CD14-positive monocyte (primary cell): ENCODE measurements around the gene DALRD3. TPM values are rescaled to one million over a fixed set of nuclear protein-coding genes. Genes with fewer than 3 reads are reported as not detected.

ENCODE experiments used
- DNase-seq, 3 donors: peaks; one replicate each; pipeline ENCODE4 v3.0.0-alpha.2; 2011 to 2022
- H2AFZ ChIP-seq: 2 replicates; pipeline ENCODE4 v1.6.0; 2012; ENCODE audit warnings: mild to moderate bottlenecking, low read depth, low read length, inconsistent platforms; ENCODE audit not compliant: insufficient read depth, poor library complexity, severe bottlenecking
- H3K27ac ChIP-seq, 2 donors: 1 replicate in 1 of 2; 2 replicates in 1 of 2; pipeline ENCODE4 v1.5.1; 2012 to 2013; ENCODE audit warnings: low read length in 2 of 2, control low read depth in 1 of 2, inconsistent platforms in 1 of 2, low read depth in 1 of 2, mild to moderate bottlenecking in 1 of 2
- H3K27me3 ChIP-seq, 2 donors: one replicate each; pipeline versions ENCODE4 v1.6.0 to v1.6.1; 2011 to 2013; ENCODE audit warnings: low read length in 2 of 2; ENCODE audit not compliant: control insufficient read depth in 2 of 2, insufficient read depth in 2 of 2
- H3K36me3 ChIP-seq, 2 donors: replicated peaks in 1 of 2; 1 replicate in 1 of 2; 2 replicates in 1 of 2; pipeline versions ENCODE4 v1.5.1 to v1.6.1; 2012 to 2013; ENCODE audit warnings: low read length in 2 of 2, control low read depth in 1 of 2, inconsistent platforms in 1 of 2, mild to moderate bottlenecking in 1 of 2; ENCODE audit not compliant: insufficient read depth in 2 of 2, control insufficient read depth in 1 of 2
- H3K4me1 ChIP-seq, 2 donors: 1 replicate in 1 of 2; 2 replicates in 1 of 2; pipeline versions ENCODE4 v1.5.1 to v1.6.1; 2012 to 2013; ENCODE audit warnings: low read length in 2 of 2, control low read depth in 1 of 2, inconsistent platforms in 1 of 2, mild to moderate bottlenecking in 1 of 2, moderate library complexity in 1 of 2; ENCODE audit not compliant: insufficient read depth in 2 of 2, control insufficient read depth in 1 of 2
- H3K4me2 ChIP-seq: replicated peaks from 2 replicates; pipeline ENCODE3; 2012; ENCODE audit warnings: low read length, moderate library complexity, mild to moderate bottlenecking; ENCODE audit not compliant: poor library complexity, severe bottlenecking; ENCODE audit errors: extremely low read depth
- H3K4me3 ChIP-seq, 3 experiments: fragments of 200-600 bp in 1 of 3; sonication (generic) in 1 of 3; replicated peaks in 1 of 3; 1 replicate in 2 of 3; 2 replicates in 1 of 3; pipeline ENCODE4 v1.5.1; 2011 to 2013; ENCODE audit warnings: low read length in 3 of 3, mild to moderate bottlenecking in 3 of 3, control low read depth in 2 of 3, low read depth in 2 of 3, inconsistent platforms in 1 of 3, moderate library complexity in 1 of 3
- H3K79me2 ChIP-seq: 2 replicates; pipeline ENCODE4 v1.6.0; 2012; ENCODE audit warnings: mild to moderate bottlenecking, control low read depth, inconsistent platforms, low read length, moderate library complexity; ENCODE audit not compliant: insufficient read depth
- H3K9ac ChIP-seq: 2 replicates; pipeline ENCODE4 v1.6.0; 2017; ENCODE audit warnings: low read length, mild to moderate bottlenecking; ENCODE audit not compliant: insufficient read depth, poor library complexity, severe bottlenecking
- H3K9me3 ChIP-seq, 2 donors: replicated peaks in 1 of 2; 1 replicate in 1 of 2; 2 replicates in 1 of 2; pipeline versions ENCODE4 v1.5.1 to v1.6.1; 2012 to 2013; ENCODE audit warnings: low read length in 2 of 2, control low read depth in 1 of 2; ENCODE audit not compliant: control insufficient read depth in 1 of 2, insufficient read depth in 1 of 2
- H4K20me1 ChIP-seq: 2 replicates; pipeline ENCODE4 v1.6.0; 2012; ENCODE audit warnings: mild to moderate bottlenecking, low read length, control low read depth, moderate library complexity; ENCODE audit not compliant: insufficient read depth
- H3K27ac Mint-ChIP-seq, 7 donors: one replicate each; pipeline ENCODE4 v1.8.0; 2020; ENCODE audit warnings: mild to moderate bottlenecking in 7 of 7, mixed read lengths in 7 of 7, moderate library complexity in 6 of 7, inconsistent platforms in 2 of 7
- H3K27me3 Mint-ChIP-seq, 3 donors: one replicate each; pipeline ENCODE4 v1.8.0; 2021 to 2022; ENCODE audit warnings: low read depth in 3 of 3, mild to moderate bottlenecking in 3 of 3, mixed read lengths in 3 of 3, moderate library complexity in 3 of 3, inconsistent platforms in 1 of 3
- H3K36me3 Mint-ChIP-seq, 2 donors: one replicate each; pipeline ENCODE4 v1.8.0; 2020; ENCODE audit warnings: mixed read lengths in 2 of 2, inconsistent platforms in 1 of 2, mild to moderate bottlenecking in 1 of 2
- H3K4me1 Mint-ChIP-seq: one replicate; pipeline ENCODE4 v1.8.0; 2020; ENCODE audit warnings: mild to moderate bottlenecking, mixed read lengths
- H3K4me3 Mint-ChIP-seq, 2 donors: one replicate each; pipeline ENCODE4 v1.8.0; 2020; ENCODE audit warnings: mild to moderate bottlenecking in 2 of 2, mixed read lengths in 2 of 2, moderate library complexity in 1 of 2
- H3K9me3 Mint-ChIP-seq, 7 donors: one replicate each; pipeline ENCODE4 v1.8.0; 2020 to 2022; ENCODE audit warnings: mixed read lengths in 7 of 7, mild to moderate bottlenecking in 6 of 7, moderate library complexity in 6 of 7, inconsistent platforms in 2 of 7
- whole genome bisulfite sequencing: methylation state at CpG from one replicate; pipeline ENCODE4 v1.1.5; 2013; ENCODE audit warnings: missing lambda C conversion rate; ENCODE audit not compliant: insufficient coverage; 5-methylcytosine and 5-hydroxymethylcytosine counted together
- intact Hi-C, 2 donors: fragments of 100-400 bp; cut with micrococcal nuclease; formaldehyde crosslinking; loops; one replicate each; pipeline versions ENCODE4 v1.15.0 to v1.15.1; 2023
- polyA plus RNA-seq, 3 donors: library from polyadenylated mRNA; depleted of rRNA in 1 of 3; unstranded in 2 of 3; stranded (reverse) in 1 of 3; fragments of 300-500 nt in 2 of 3; fragments of >200 nt in 1 of 3; fragmentation: Illumina TruSeq in 2 of 3; gene quantifications; 1 replicate in 2 of 3; 2 replicates in 1 of 3; pipeline ENCODE4 v1.2.3, GENCODE V29; 2012 to 2021
- TF ChIP-seq, protein P1 (sequence below): fragments of 200-600 bp; IDR thresholded peaks from one replicate; pipeline ENCODE4 v1.8.0; 2022; ENCODE audit warnings: antibody characterized with exemption, mild to moderate bottlenecking

Gene DALRD3
- polyA plus RNA-seq, 3 donors: 15.0 to 42.1 (median 20.0) TPM

DNA sequence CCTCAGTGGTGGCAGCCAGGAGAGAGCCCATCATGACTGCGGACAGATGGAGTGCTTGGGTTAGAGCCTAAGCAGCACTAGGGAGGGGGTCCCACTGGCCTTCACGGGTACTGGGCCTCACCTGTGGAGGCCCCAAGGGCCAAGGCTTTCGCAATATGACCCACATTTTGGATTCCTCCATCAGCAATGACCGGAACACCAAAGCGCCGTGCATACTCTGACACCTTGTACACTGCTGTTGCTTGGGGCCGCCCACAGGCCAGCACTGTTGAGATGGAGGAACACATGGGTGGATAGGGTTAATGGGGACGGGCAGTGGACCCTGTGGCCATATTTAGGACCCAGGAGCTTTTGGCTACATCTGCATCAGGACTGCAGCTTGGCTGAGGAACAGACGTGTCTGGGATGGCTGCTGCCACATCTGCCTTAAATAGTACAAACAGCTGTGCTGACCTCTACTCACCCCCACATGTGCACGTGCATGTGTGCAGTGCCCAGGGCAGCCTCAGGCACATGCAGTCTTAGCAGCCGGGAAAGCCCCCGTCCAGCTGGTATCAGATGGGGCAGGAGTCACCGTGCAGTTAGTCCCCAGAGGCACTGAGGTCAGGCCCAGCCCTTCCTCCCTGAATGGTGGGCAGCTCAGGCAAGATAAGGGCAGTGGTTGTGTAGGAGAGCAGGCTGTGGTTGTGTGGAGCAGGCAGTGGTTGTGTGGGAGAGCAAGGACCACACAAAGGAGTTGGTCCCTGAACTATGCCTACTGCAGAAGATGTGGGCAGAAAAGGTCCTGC lies 6.8 kb upstream of the DALRD3 start:
- H3K36me3 Mint-ChIP-seq: peaks cover 36 to 37% of the 10 kb centered on the region in 2 donors
- peaks cover 31 to 39% of the 10 kb centered on the region in 2 donors for H3K4me1 ChIP-seq

DNA sequence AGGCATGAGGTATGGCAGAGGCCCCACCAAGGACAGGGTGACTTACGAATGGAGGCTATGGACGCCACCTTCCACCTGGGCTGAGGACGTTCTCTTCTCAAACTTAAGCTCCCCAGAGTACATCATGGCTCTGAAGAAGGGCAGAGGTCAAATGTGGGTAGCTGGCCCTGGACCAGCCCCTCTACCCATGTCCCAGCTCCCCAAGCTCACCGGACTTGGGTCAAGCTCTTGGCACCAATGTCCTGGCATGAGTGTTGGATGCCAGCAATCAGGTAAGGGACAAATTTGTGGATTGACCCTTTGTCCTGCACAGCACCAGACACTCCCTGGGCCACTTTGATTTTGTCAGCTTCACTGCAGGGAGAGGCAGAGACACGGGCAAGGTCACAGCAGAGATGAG lies 6.1 kb upstream of the DALRD3 start:
- H3K4me3 ChIP-seq: no peak overlapping the region
- Mint-ChIP-seq H3K4me1 (peaks cover 42% of the 10 kb centered on the region), H3K36me3 (peaks cover 33 to 34% of the 10 kb centered on the region in 2 donors), H3K4me3 (no peak overlapping the region), H3K27me3 (peaks cover 0 to 2% (median 0%) of the 10 kb centered on the region in 3 donors), H3K9me3 (no peaks in the 10 kb centered on the region), H3K27ac (peak overlapping the region in 2 of 7 donors; percentile 10 to 55)
- H3K27ac ChIP-seq: peak overlapping the region in 1 of 2 donors; percentile 49
- no peaks in the 10 kb centered on the region for H3K9me3 ChIP-seq
- H3K36me3 ChIP-seq: peaks cover 32 to 40% of the 10 kb centered on the region in 2 donors
- no peak overlapping the region for H3K9ac ChIP-seq
- H3K79me2 ChIP-seq: peaks cover 70% of the 10 kb centered on the region
- H2AFZ ChIP-seq: no peak overlapping the region
- H3K4me2 ChIP-seq: no peak overlapping the region
- DNase-seq: no peak
- WGBS: 100% methylated on average over 2 of the region's 5 CpGs
- TF ChIP-seq, protein P1, sequence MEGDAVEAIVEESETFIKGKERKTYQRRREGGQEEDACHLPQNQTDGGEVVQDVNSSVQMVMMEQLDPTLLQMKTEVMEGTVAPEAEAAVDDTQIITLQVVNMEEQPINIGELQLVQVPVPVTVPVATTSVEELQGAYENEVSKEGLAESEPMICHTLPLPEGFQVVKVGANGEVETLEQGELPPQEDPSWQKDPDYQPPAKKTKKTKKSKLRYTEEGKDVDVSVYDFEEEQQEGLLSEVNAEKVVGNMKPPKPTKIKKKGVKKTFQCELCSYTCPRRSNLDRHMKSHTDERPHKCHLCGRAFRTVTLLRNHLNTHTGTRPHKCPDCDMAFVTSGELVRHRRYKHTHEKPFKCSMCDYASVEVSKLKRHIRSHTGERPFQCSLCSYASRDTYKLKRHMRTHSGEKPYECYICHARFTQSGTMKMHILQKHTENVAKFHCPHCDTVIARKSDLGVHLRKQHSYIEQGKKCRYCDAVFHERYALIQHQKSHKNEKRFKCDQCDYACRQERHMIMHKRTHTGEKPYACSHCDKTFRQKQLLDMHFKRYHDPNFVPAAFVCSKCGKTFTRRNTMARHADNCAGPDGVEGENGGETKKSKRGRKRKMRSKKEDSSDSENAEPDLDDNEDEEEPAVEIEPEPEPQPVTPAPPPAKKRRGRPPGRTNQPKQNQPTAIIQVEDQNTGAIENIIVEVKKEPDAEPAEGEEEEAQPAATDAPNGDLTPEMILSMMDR: no peak
- no peaks in the 10 kb centered on the region for H4K20me1 ChIP-seq
- intact Hi-C loops: loop anchor here (5.0 kb wide), 2 partner anchors 37 to 68 kb away; partner anchors contain the start of gene QRICH1 (in 2 of the 2)
- H3K27me3 ChIP-seq: no peaks in the 10 kb centered on the region
- H3K4me1 ChIP-seq: peaks cover 36 to 42% of the 10 kb centered on the region in 2 donors

More for the DNA sequence above, 6.8 kb upstream of the DALRD3 start:
- Histone ChIP-seq H3K36me3 (peaks cover 36 to 43% of the 10 kb centered on the region in 2 donors), H3K27me3 (no peaks in the 10 kb centered on the region), H3K4me3 (no peak overlapping the region), H3K9me3 (no peaks in the 10 kb centered on the region), H3K27ac (peak overlapping the region in 1 of 2 donors; percentile 49), H3K4me2 (no peak overlapping the region), H3K9ac (no peak overlapping the region), H4K20me1 (no peaks in the 10 kb centered on the region), H2AFZ (no peak overlapping the region), H3K79me2 (peaks cover 62% of the 10 kb centered on the region)
- H3K27ac Mint-ChIP-seq: peak overlapping the region in 3 of 7 donors; percentile 52 to 68 (median 60)
- peaks cover 36% of the 10 kb centered on the region for H3K4me1 Mint-ChIP-seq
- intact Hi-C loops: no loop called here
- no peaks in the 10 kb centered on the region for H3K9me3 Mint-ChIP-seq
- TF ChIP-seq, protein P1: no peak
- DNase-seq: no peak
- H3K4me3 Mint-ChIP-seq: no peak overlapping the region
- peaks cover 0 to 2% (median 0%) of the 10 kb centered on the region in 3 donors for H3K27me3 Mint-ChIP-seq
- 80% methylated on average over 8 of the region's 13 CpGs for WGBS
